GM12878 (cell line): Measurements from ENCODE around the gene TYRO3. TPM values are rescaled to one million over a fixed set of nuclear protein-coding genes. Genes with fewer than 3 reads are reported as not detected.

ENCODE experiments used
- ATAC-seq: fragments of 200-7000 bp; cut with Tn5 transposase; 3 replicates; pipeline ENCODE4 v1.9.1; 2020; ENCODE audit warnings: mild to moderate bottlenecking, moderate library complexity
- BruUV-seq: library from RNA; stranded (reverse); fragments of 400-500 nt; replicated peaks from 2 replicates; lab custom pipeline; 2021; lab: Mats Ljungman, UMichigan
- CTCF ChIA-PET: fragments of 300-600 bp; sonication (Branson Sonifier 250); formaldehyde crosslinking; extraction: SDS; loops from one replicate; lab custom pipeline; 2021; ENCODE audit warnings: inconsistent platforms; lab: Yijun Ruan, JAX
- POLR2A ChIA-PET: fragments of 350-600 bp; formaldehyde crosslinking; extraction: SDS; loops from one replicate; lab custom pipeline; 2021; ENCODE audit warnings: inconsistent platforms; lab: Charles Lee
- RAD21 ChIA-PET: fragments of 300-600 bp; sonication (Branson Sonifier 250); formaldehyde crosslinking; loops from one replicate; lab custom pipeline; 2023; ENCODE audit warnings: antibody characterized with exemption; ENCODE audit not compliant: unreplicated experiment; lab: Charles Lee
- SMC1A ChIA-PET: fragments of 300-600 bp; sonication (Branson Sonifier 250); formaldehyde crosslinking; loops from one replicate; lab custom pipeline; 2023; ENCODE audit not compliant: unreplicated experiment, uncharacterized antibody; lab: Charles Lee
- DNase-seq: peaks from one replicate; pipeline ENCODE4 v3.0.0-alpha.2; 2011; ENCODE audit warnings: low read depth, low spot score
- FAIRE-seq: peaks from 3 replicates; lab custom pipeline; 2011; peaks lifted over from hg19 to GRCh38; lab: Jason Lieb, UNC
- H2AFZ ChIP-seq: 2 replicates; pipeline ENCODE4 v1.6.0; 2011; ENCODE audit warnings: low read depth, low read length, control low read depth; ENCODE audit not compliant: control insufficient read depth
- H3K27ac ChIP-seq: 2 replicates; pipeline ENCODE4 v1.5.1; 2011; ENCODE audit warnings: control low read depth; ENCODE audit not compliant: control insufficient read depth, insufficient read depth
- H3K27me3 ChIP-seq, 2 experiments: replicated peaks in 1 of 2; 2 replicates each; pipeline versions ENCODE4 v1.6.0 to v1.6.1; 2011; ENCODE audit warnings: low read length in 1 of 2; ENCODE audit not compliant: control insufficient read depth in 2 of 2, insufficient read depth in 2 of 2
- H3K36me3 ChIP-seq, 2 experiments: 2 replicates each; pipeline ENCODE4 v1.5.1; 2011; ENCODE audit warnings: low read length in 1 of 2; ENCODE audit not compliant: control insufficient read depth in 2 of 2, insufficient read depth in 2 of 2
- H3K4me1 ChIP-seq: 2 replicates; pipeline ENCODE4 v1.6.1; 2011; ENCODE audit warnings: mild to moderate bottlenecking, low read length, moderate library complexity, mixed read lengths; ENCODE audit not compliant: control insufficient read depth, insufficient read depth
- H3K4me2 ChIP-seq: 2 replicates; pipeline ENCODE4 v1.6.0; 2011; ENCODE audit warnings: control low read depth; ENCODE audit not compliant: control insufficient read depth, insufficient read depth
- H3K4me3 ChIP-seq: fragments of 200-600 bp; sonication (generic); 2 replicates; pipeline ENCODE4 v1.5.1; 2016
- H3K79me2 ChIP-seq: 2 replicates; pipeline ENCODE4 v1.6.0; 2011; ENCODE audit warnings: low read length; ENCODE audit not compliant: control insufficient read depth, insufficient read depth
- H3K9ac ChIP-seq: 2 replicates; pipeline ENCODE4 v1.8.0; 2011; ENCODE audit warnings: low read length, control low read depth, mixed read lengths; ENCODE audit not compliant: control insufficient read depth, insufficient read depth
- H3K9me3 ChIP-seq: replicated peaks from 3 replicates; pipeline ENCODE4 v1.5.1; 2011; ENCODE audit warnings: mild to moderate bottlenecking, low read length; ENCODE audit not compliant: control insufficient read depth, insufficient read depth
- H4K20me1 ChIP-seq: 2 replicates; pipeline ENCODE4 v1.6.0; 2011; ENCODE audit not compliant: control insufficient read depth, insufficient read depth
- BCL11A ChIP-seq: IDR thresholded peaks from 2 replicates; pipeline ENCODE4 v1.6.1; 2011; ENCODE audit warnings: low read depth, low read length
- SIX5 ChIP-seq: IDR thresholded peaks from 2 replicates; pipeline ENCODE4 v1.6.1; 2011; ENCODE audit warnings: mild to moderate bottlenecking, low read depth, low read length, moderate library complexity; ENCODE audit not compliant: severe bottlenecking
- TCF12 ChIP-seq: IDR thresholded peaks from 2 replicates; pipeline ENCODE4 v1.6.1; 2011; ENCODE audit warnings: low read depth, mild to moderate bottlenecking, low read length
- WGBS: methylation state at CpG from one replicate; pipeline ENCODE4 v1.1.6; 2016; ENCODE audit warnings: low lambda C conversion rate; ENCODE audit not compliant: insufficient replicate concordance, insufficient coverage; ENCODE audit errors: missing lambda C conversion rate; 5-methylcytosine and 5-hydroxymethylcytosine counted together
- in situ Hi-C: fragments of 300-500 bp; cut with MboI; formaldehyde crosslinking; loops from 9 replicates; pipeline ENCODE4 v1.14.3; 2018; ENCODE audit warnings: mixed read lengths
- intact Hi-C: fragments of 100-400 bp; cut with micrococcal nuclease; formaldehyde crosslinking; loops from one replicate; pipeline ENCODE4 v1.14.2; 2022; ENCODE audit not compliant: unreplicated experiment
- polyA plus RNA-seq, 11 experiments: library from polyadenylated mRNA; depleted of rRNA in 4 of 11; unstranded in 6 of 11; stranded (reverse) in 5 of 11; fragments of >200 nt; fragmentation: Nextera tagmentation in 4 of 11; fragmentation: Illumina TruSeq in 1 of 11; extraction: Ambion mirVana in 4 of 11; extraction: Trizol in 1 of 11; gene quantifications; 1 replicate in 1 of 11; 2 replicates in 10 of 11; pipeline versions ENCODE4 v1.2.1 to v1.2.3, GENCODE V29; 2011 to 2016; ENCODE audit warnings: inconsistent platforms in 2 of 11, missing spikeins in 2 of 11, low read depth in 1 of 11
- total RNA-seq, 4 experiments: library from RNA; depleted of rRNA in 3 of 4; stranded (reverse); fragments of >200 nt in 3 of 4; fragmentation: Illumina TruSeq in 1 of 4; extraction: Trizol in 1 of 4; gene quantifications; 2 replicates each; pipeline versions ENCODE4 v1.2.1 to v1.2.3, GENCODE V29; 2013 to 2021
- TF ChIP-seq, protein P1 (sequence below), 3 experiments: IDR thresholded peaks in 2 of 3; conservative IDR thresholded peaks in 1 of 3; 2 replicates each; pipeline ENCODE4 v1.5.1; 2011; ENCODE audit warnings: low read depth in 3 of 3, low read length in 3 of 3, mild to moderate bottlenecking in 3 of 3, control low read depth in 2 of 3, moderate library complexity in 2 of 3, inconsistent platforms in 1 of 3, mixed read lengths in 1 of 3; ENCODE audit not compliant: control insufficient read depth in 2 of 3, insufficient read depth in 1 of 3; ENCODE audit errors: extremely low read depth in 1 of 3
- TF ChIP-seq, protein P2 (sequence below): IDR thresholded peaks from 2 replicates; pipeline ENCODE4 v1.6.1; 2012; ENCODE audit warnings: mild to moderate bottlenecking, low read depth, low read length
- TF ChIP-seq, protein P3 (sequence below): IDR thresholded peaks from 2 replicates; pipeline ENCODE4 v1.6.1; 2012; ENCODE audit warnings: low read depth, low read length, improper control_type of control experiment
- TF ChIP-seq, protein P4 (sequence below): fragments of 450-650 bp; IDR thresholded peaks from 2 replicates; pipeline ENCODE4 v1.6.1; 2017; ENCODE audit warnings: borderline replicate concordance

TYRO3 gene
- total and polyA plus RNA-seq, 10 of the 15 experiments (the other 5 are each of a cell fraction or from before 2014, with no cell fraction given): 0.06 to 0.28 (median 0.13) TPM; not detected in 4

DNA sequence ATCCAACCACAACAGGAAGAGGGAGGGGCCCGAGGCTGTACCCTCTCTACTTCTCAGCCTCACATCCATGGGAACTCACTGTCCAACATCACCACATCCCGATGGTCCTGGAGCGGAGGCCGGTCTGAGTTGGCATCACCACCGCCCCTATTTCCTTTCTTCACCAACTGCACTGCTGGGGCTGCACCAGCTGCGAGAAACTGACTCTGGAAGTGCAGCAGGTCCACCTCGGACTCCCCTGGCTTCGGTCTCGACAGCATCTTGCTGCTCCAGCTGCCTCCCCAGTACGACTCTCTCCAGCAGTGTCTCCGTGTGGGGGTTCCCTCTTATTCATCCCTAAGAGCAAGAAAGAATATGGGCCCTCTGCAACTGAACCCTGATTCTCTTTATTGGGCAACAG lies 22.1 kb upstream of the TYRO3 start (continued):
- TF ChIP-seq, protein P1, sequence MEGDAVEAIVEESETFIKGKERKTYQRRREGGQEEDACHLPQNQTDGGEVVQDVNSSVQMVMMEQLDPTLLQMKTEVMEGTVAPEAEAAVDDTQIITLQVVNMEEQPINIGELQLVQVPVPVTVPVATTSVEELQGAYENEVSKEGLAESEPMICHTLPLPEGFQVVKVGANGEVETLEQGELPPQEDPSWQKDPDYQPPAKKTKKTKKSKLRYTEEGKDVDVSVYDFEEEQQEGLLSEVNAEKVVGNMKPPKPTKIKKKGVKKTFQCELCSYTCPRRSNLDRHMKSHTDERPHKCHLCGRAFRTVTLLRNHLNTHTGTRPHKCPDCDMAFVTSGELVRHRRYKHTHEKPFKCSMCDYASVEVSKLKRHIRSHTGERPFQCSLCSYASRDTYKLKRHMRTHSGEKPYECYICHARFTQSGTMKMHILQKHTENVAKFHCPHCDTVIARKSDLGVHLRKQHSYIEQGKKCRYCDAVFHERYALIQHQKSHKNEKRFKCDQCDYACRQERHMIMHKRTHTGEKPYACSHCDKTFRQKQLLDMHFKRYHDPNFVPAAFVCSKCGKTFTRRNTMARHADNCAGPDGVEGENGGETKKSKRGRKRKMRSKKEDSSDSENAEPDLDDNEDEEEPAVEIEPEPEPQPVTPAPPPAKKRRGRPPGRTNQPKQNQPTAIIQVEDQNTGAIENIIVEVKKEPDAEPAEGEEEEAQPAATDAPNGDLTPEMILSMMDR (IDR thresholded peaks at IDR 0.05 in 2 of 3, conservative IDR thresholded peaks at IDR 0.05 in 1 of 3; ENCODE audit: control insufficient read depth in 2 of 3, extremely low read depth in 1 of 3, insufficient read depth in 1 of 3, low read depth in 3 of 3, low read length in 3 of 3): no peak

DNA sequence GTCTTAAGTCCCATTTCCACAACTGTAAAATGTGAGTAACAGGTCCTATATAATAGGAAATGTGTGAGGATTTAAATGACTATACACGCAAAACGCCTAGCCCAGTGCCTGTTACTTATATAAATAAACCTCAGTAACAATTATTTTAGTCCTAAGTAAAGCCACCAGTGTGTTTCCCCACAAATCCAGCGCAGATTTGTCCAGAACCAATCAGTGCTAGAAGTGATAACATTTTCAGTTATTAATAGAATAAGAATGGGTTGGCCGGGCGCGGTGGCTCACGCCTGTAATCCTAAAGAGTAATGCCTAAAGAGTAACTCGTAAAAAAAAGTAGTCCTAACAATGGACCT lies 15.5 kb upstream of the TYRO3 start:
- no TSS peak for BruUV-seq
- Histone ChIP-seq H3K4me1 (no peaks in the 10 kb centered on the region), H3K27me3 (no peaks in the 10 kb centered on the region), H3K4me3 (peak overlapping the region; percentile 93), H3K27ac (peak overlapping the region; percentile 71), H3K79me2 (peaks cover 10% of the 10 kb centered on the region), H3K9ac (peak overlapping the region; percentile 94), H3K4me2 (peak overlapping the region; percentile 64), H3K36me3 (no peaks in the 10 kb centered on the region), H2AFZ (peak overlapping the region; percentile 93; the same call in 1 of the 2 replicates), H3K9me3 (no peaks in the 10 kb centered on the region), H4K20me1 (no peaks in the 10 kb centered on the region)
- ATAC-seq (no peak), FAIRE-seq (no peak), DNase-seq (no peak)
- RAD21 ChIA-PET: interaction anchor here (0.9 to 1.5 kb wide), 3 partner anchors 15 to 78 kb away, joined by 4 to 7 read pairs (median 5); partner anchors contain the start of gene ITPKA
- intact Hi-C loops (no loop called here), in situ Hi-C loops (no loop called here)
- SMC1A ChIA-PET: interaction anchor here (1.2 to 1.5 kb wide), 2 partner anchors 59 to 61 kb away, joined by 3 to 5 read pairs; no protein-coding TSS in a partner anchor
- 6% methylated on average over 8 of the region's 8 CpGs for WGBS
- POLR2A ChIA-PET: no interaction called here
- CTCF ChIA-PET: interaction anchor here (0.6 kb wide), 1 partner anchor 14 kb away, joined by 3 read pairs; no protein-coding TSS in a partner anchor
- TF ChIP-seq SIX5 (no peak), TCF12 (no peak), BCL11A (no peak)
- TF ChIP-seq, protein P2, sequence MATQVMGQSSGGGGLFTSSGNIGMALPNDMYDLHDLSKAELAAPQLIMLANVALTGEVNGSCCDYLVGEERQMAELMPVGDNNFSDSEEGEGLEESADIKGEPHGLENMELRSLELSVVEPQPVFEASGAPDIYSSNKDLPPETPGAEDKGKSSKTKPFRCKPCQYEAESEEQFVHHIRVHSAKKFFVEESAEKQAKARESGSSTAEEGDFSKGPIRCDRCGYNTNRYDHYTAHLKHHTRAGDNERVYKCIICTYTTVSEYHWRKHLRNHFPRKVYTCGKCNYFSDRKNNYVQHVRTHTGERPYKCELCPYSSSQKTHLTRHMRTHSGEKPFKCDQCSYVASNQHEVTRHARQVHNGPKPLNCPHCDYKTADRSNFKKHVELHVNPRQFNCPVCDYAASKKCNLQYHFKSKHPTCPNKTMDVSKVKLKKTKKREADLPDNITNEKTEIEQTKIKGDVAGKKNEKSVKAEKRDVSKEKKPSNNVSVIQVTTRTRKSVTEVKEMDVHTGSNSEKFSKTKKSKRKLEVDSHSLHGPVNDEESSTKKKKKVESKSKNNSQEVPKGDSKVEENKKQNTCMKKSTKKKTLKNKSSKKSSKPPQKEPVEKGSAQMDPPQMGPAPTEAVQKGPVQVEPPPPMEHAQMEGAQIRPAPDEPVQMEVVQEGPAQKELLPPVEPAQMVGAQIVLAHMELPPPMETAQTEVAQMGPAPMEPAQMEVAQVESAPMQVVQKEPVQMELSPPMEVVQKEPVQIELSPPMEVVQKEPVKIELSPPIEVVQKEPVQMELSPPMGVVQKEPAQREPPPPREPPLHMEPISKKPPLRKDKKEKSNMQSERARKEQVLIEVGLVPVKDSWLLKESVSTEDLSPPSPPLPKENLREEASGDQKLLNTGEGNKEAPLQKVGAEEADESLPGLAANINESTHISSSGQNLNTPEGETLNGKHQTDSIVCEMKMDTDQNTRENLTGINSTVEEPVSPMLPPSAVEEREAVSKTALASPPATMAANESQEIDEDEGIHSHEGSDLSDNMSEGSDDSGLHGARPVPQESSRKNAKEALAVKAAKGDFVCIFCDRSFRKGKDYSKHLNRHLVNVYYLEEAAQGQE: no peak
- TF ChIP-seq, protein P3, sequence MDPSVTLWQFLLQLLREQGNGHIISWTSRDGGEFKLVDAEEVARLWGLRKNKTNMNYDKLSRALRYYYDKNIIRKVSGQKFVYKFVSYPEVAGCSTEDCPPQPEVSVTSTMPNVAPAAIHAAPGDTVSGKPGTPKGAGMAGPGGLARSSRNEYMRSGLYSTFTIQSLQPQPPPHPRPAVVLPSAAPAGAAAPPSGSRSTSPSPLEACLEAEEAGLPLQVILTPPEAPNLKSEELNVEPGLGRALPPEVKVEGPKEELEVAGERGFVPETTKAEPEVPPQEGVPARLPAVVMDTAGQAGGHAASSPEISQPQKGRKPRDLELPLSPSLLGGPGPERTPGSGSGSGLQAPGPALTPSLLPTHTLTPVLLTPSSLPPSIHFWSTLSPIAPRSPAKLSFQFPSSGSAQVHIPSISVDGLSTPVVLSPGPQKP: no peak
- TF ChIP-seq, protein P4, sequence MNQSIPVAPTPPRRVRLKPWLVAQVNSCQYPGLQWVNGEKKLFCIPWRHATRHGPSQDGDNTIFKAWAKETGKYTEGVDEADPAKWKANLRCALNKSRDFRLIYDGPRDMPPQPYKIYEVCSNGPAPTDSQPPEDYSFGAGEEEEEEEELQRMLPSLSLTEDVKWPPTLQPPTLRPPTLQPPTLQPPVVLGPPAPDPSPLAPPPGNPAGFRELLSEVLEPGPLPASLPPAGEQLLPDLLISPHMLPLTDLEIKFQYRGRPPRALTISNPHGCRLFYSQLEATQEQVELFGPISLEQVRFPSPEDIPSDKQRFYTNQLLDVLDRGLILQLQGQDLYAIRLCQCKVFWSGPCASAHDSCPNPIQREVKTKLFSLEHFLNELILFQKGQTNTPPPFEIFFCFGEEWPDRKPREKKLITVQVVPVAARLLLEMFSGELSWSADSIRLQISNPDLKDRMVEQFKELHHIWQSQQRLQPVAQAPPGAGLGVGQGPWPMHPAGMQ: no peak
